MV-4-11 (cell line): ENCODE data around the gene ZNF460.
A peak's percentile ranks its signal among the peaks of the same experiment; 100 is the strongest.
"Not testable (repeated sequence)": the region's sequence is repeated elsewhere in the genome, so short reads cannot be mapped to it uniquely, and the experiment has no call there.

Experiments used
- DNase-seq: peaks from one replicate; lab custom pipeline; 2025; lab: John Stamatoyannopoulos, UW

Gene ZNF460

DNA sequence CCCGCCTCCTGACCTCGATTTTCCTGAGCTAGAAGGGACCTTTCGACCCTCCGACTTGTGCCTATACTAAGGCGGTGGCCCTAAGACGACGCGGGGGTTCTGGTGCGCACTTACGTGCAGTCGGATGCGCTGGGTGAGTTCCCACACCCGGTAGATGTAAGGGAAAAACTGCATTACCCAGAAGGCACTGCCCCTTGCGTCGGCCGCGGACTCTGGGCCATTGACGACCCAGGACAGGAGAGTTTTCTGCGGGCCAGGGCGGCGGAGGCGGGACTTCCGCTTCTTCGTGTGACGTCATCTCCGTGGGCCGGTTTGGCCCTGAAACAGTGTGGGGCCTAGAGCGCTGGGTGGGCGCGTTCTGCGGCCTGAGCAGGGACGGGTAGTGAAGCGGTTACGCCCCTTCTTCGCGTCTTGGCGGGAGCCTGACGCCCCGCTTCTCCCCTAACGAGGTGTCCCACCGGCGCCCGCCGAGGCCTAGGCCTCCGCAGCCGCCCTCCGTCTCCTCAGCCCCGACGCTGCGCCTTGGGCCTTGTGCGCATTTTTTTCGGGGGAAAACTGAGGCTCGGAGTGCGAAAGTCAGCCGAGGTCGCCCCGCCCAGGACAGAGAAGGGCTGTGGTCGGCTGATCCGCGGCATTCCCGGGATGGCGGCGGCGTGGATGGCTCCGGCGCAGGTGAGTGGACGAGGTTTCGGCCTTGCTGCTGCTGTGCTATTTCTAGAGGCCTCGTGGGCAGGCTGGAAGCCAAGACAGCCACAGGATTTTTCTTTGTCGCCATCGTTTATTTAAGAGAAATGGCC lies at the start of gene ZNF460:
Gene ZNF460, plus strand, starts transcription at position 321 of the 797 bp plus-strand sequence. Its CDS starts 322 bp downstream, at position 643.
- peak; percentile 98 for DNase-seq

DNA sequence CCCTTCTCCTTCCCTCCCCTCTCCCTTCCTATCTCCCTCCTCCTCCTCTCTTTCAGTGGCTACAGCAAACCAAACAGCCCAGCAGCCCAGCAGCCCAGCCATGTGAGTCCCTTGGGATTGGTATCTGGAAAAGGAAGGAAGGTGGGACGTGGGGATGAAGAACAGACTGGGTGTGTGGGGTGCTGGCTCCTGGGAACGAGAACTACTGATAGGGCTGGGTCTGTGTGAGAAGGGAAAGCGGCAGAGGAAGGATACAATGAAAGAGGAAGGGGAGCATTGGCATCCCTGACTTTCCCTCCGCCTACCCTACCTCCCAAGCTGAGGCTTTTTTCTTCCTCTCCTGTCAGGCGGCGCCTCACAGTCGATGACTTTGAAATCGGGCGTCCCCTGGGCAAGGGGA lies 48.6 kb upstream of the ZNF460 start:
- no peak for DNase-seq

DNA sequence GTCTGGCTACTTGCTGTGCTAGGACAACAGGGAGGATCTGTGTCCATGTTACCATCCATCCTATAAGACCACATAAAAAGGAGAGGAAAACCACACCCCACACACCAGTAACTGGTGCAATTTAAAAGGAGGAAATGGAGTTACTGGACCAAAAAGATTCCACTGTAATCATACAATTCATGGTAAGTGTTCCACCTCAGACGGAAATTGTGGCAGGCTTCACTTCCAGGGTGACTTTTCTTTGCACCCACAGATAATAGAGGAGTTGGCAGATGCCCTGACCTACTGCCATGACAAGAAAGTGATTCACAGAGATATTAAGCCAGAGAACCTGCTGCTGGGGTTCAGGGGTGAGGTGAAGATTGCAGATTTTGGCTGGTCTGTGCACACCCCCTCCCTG lies 47.1 kb upstream of the ZNF460 start:
- peak; percentile 46 for DNase-seq

DNA sequence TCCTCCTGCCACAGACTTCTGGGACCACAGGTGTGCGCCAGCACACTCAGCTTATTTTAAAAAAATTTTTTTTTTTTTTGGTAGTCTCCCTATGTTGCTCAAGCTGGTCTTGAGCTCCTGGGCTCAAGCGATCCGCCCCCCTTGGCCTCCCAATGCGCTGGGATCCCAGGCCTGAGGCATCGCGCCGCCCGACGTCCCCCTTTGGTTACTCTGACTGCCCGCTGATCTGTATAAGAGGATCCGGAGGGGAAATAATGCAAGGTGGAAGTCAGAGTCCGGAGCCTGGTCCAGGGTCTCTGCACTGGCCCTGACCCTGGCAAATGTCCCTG lies 40.3 kb upstream of the ZNF460 start:
- no peak for DNase-seq

DNA sequence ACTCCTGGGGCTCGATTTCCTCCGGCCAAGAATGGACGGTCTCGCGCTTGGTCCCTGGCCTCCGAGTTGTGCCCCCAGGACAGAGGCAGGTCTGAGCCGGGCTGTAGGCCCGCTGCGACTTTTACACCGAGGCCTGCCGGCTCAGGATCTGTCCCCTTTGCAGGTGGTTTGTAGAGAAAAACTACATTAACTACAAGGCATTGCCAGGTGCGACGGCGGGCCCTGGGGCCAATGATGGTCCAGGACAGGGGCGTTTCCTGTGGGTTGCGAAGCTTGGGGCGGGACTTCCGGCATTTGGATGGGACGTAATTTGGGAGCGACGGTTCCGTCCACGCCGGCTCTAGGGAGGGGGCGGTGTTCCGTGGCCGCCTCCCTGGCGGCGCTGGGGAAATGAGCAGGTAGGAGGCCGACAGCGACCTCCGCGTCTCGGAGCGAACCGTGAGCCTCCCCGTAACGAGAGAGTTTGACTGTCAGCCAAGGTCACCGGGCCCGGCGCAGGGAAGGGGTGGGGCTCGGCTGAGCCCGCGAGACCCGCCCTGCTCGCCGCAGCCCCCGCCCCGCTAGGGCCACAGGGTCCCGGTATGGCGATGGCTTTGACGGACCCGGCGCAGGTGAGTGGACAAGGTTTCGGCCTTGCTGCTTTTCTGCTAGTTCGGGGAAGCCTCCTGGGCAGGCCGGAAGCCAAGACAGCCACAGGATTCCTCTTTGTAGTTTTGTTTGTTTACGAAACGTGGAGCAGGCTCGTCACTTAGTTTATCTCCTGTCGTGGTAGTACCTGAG lies 39.8 kb upstream of the ZNF460 start, which contains the start of gene ZNF805:
Gene ZNF805, plus strand, starts transcription at position 322 of the 780 bp plus-strand sequence. Its CDS starts 260 bp downstream, at position 582.
- peak; percentile 93 for DNase-seq

DNA sequence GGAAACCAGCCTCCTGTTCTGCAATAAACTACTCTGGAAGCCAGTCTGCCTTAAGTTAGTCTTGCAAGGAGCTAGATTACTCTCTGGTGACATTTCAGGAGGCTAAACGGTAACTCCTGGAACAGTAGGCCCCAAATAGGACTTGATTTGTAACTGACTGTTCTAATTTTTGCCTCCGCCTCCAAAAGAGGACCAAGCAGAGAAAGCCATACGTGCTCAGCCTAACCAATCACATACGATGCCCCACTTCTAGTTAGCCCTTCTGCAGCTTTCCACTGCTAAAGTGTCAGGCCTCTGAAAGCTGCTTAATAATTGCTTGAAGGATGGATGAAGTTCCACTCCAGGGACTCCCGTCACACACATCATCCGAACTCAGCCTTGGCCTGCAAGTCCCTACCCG lies 39.1 kb upstream of the ZNF460 start:
- DNase-seq, result no peak

DNA sequence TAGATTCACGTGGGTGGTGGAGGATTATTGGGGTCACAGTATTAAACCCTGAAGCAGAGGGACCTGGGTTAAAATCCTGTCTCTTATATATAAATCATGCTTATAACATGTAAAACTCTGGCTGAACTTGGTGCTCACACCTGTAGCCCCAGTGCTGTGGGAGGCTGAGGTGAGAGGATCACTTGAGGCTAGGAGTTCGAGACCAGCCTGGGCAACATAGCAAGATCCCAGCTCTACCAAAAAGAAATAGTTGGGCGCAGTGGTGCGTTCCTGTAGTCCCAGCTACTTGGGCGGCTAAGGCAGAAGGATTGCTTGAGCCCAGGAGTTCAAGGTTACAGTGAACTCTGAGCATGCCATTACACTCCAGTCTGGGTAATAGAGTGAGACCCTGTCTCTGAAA lies 37.5 kb upstream of the ZNF460 start:
- DNase-seq, result no peak

DNA sequence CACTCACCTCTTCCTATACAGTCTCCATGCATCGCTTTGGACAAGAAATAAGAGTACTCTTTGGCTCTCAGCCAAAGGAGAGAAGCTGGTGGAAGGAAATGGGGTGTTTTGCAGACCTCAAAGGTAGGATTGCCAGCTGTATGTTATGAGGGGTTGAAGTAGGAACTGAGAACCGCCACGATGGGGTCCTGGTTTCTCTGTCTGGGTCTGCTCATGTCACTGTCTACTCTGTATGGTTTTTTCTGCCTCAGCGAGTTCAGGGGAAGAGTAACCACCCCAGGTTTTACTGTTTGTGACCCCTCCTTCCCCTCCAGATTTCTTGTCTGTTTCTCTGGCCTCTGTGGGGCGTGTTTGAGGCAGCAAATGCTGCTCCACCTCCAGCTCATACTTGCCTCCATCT lies 35.8 kb upstream of the ZNF460 start:
- DNase-seq, result no peak

DNA sequence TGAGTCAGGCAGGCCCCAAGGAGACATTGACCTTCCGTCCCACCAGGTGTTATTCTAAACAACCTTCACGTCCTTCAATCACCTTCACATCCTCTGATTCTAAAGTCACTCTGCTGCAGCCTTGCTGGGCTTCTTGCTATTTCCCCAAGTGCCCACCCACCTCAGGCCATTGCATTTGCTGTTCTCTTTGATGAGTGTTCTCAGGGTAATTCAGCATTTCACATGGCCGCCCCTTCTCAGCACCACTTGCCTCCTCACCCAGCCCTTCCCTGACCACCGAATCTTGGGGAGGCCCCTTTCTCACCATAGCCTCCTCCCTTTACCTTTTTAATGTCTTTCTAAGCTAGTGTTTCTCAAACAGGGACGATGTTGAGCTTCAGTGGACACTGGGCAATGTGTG lies 35.2 kb upstream of the ZNF460 start:
- no peak for DNase-seq

DNA sequence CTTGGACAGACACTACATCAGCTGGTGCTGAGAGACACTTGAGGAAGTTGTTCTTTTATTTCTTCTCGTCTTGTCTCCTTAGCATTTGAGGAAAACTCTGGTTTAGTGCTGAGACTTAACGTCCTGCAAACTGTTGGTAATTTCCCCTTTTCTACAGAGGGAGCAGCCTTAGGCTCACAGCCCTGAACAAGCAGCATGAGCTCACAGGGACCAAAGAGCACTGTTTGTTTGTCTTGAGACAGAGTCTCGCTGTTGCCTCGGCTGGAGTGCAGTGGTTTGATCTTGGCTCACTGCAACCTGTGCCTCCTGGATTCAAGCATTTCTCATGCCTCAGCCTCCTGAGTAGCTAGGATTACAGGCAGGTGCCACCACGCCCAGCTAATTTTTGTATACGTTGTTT lies 34.3 kb upstream of the ZNF460 start:
- no peak for DNase-seq

DNA sequence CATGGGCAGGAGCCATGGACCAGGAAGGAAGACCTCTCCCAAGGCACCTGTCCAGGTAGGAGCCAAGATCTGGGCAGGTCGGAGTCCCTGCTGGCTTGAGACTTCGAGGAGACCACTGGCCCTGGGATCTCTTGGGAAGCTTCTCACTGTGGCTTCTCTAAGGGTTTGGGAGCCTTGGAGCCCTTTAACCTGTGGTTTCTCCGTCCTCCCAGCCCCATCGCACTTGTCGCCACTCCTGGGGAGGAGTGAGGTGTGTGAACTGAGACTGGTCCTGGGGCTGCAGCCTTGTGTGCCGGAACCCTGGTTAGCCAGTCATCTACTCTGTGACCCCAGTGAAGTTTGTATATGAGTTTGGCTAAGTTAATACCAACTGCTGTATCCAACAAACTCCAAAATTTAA lies 31.6 kb upstream of the ZNF460 start:
- no peak for DNase-seq

DNA sequence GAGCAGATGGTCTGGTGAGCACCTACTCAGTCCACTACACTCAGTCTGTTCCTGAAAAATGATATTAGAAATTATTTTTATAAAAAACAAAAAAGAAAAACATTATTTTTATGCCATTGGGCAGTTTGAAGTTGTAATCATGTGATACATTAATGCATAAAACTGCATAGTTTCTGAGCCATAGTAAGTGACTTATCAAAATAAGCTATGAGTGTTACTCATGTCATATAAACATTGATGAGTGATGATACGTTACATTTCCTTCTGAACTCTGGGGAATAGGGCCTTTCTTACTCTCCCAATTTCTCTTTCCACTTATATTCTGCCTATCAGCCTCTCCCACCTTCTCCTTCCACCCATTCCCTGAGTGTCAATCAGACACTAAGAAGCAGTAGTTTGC lies 31.0 kb upstream of the ZNF460 start:
- no peak for DNase-seq

DNA sequence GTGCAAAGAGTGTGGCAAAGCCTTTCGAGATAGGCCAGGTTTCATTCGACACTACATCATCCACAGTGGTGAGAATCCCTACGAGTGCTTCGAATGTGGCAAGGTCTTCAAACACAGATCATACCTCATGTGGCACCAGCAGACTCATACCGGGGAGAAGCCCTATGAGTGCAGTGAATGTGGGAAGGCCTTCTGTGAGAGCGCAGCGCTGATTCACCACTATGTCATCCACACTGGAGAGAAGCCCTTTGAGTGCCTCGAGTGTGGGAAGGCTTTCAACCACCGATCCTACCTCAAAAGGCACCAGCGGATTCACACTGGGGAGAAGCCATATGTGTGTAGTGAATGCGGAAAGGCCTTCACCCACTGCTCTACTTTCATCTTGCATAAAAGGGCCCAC lies 26.5 kb upstream of the ZNF460 start:
- not testable (repeated sequence) for DNase-seq

DNA sequence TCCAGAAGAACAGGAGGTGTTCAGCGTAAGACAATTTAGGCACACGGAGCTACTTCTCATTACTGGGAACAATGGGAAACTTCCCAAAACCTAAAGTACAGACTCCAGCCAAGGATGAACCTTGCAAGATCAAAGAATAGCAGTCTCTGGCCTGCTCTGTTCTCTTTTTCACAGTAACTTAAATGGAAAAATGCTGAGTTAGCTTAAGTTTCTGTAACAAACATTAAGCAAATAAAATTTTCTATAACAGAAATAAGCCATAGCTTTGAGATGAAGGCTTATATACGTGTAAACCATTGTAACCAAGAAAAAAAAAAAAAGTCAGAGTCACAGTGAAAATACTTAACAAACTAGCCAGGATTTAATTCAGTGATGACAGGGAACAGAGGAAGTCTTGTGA lies 18.2 kb upstream of the ZNF460 start:
- DNase-seq, result no peak

DNA sequence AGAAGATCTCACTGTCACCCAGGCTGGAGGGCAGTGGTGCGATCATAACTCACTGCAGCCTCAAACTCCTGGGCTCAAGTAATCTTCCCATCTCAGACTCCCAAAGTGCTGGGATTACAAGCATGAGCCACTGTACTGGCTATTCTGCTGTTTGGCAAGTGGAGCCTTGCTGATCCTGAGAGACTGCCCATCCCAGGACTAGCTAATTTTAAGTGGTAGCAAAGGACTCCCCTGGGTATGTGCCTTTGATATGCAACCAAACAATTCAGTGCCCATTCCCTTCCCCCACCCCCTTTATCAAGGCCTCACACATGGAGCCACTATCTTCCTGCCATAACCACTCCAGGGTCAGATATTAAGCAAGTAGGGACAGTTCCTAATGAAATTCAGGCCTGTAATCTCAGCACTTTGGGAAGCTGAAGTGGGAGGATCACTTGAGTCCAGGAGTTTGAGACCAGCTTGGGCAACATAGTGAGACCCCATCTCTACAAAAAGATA lies 17.0 kb upstream of the ZNF460 start:
- no peak for DNase-seq

DNA sequence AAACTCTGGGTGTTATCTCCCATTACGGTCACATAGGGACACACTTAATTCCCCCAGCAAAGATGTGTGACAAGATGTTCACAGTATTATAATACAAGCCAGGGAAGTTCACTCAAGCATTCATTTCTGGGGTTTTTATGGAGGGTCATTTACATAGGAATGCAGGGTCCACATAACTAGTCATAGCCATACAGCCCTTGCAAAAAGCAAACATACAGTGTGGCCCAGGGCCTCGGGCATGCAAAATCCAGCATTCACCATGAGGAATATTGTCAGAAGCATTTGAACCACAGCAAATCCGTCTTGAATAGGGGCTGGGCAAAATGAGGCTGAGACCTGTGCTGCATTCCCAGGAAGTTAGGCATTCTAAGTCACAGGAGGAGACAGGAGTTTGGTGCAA lies 13.0 kb upstream of the ZNF460 start:
- DNase-seq, result no peak

DNA sequence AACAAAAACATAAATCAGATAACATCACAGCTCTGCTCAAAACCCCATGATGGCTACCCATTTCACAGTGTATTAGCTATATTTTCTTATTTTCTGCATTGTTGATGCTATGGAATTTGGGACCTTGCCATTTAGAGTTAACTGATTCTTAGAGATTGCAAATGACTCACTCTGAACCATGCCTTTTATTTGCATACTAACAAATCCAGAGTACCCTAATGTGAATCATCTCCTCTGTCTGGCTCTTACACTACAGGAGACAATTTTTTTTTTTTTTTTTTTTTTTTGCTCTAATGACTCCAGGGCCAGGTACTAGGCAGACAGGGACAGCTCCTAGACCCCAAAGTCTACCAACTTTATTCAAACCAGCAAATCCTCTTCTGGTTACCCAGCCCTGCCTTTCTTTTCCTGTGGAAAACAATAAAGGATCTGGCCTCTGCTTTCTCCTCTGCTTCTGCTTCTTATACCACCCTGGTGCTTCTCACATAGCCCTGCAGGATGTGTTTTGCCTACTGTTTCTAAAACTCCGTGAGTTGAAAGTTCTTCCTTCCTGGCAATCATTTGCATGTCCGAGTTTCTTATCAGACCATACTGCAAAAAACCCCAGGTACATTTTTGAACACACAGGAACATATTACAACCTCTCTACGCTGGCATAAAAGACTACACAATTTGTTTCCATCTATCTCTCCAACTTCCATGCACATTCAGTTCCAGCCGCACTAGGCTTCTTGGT lies 10.6 kb upstream of the ZNF460 start:
- no peak for DNase-seq

DNA sequence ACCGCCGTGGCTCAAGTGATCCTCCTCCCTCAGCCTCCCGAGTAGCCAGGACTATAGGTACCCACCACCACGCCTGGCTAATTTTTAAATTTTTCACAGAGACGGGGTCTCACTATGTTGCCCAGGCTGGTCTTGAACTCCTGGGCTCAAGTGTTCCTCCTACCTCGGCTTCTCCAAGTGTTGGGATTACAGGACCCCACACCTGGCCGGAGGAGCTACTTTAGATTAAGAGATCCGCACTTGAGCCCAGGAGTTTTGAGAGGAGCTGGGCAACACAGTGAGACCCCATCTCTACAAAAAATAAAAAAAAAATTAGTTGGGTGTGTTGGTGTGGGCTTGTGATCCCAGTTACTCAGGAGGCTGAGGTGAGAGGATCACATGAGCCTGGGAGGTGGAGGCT lies 9.0 kb upstream of the ZNF460 start:
- DNase-seq, result no peak

DNA sequence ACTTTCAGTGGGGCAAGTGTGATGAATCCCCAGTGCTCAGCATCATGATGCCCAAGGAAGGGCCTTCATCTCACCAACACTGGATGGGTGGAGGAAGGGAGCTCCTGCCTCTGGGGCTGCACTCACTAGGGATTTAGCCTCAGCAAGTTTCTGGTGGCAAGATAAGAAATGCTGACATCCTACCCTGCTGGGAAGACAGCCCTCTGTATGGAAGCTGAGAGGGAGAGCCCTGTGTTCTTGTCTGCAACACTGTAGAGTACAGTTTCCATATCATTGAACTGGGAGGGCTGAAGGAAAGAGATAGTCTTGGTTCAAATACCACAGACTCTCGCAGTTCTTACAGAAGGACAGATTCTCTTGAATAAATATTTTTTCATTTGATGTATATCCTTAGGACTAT lies 7.3 kb upstream of the ZNF460 start:
- no peak for DNase-seq

DNA sequence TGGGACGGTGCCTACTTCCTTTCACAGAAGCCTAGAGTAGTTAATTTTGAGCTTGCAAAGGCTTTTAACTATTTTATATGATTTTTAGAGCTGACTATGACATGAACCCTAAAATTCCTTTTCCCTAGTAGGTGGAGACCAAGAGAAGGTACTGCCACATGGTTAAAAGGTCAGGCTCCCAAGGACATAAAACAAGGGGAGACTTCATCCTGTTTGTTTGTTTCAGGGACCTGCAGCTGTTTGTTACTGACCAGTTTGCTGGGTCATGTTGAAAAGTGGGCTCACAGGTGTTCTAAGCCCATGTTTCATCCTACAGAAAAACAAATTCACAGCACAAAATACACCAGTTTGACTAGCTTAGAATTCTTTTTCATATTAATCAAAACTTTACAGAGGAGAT lies 3.9 kb upstream of the ZNF460 start:
- no peak for DNase-seq

DNA sequence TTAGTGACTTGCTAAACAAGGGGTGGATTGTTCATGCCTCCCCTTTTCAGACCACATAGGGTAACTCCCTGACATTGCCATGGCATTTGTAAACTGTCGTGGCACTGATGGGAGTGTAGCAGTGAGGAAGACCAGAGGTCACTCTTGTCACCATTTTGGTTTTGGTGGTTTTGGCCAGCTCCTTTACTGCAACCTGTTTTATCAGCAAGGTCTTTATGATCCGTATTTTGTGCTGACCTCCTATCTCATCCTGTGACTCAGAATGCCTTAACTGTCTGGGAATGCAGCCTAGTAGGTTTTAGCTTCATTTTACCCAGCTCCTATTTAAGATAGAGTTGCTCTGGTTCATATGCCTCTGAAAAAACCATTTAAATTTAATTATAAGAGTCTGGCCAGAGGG lies 1.8 kb upstream of the ZNF460 start:
- DNase-seq, result not testable (repeated sequence)

DNA sequence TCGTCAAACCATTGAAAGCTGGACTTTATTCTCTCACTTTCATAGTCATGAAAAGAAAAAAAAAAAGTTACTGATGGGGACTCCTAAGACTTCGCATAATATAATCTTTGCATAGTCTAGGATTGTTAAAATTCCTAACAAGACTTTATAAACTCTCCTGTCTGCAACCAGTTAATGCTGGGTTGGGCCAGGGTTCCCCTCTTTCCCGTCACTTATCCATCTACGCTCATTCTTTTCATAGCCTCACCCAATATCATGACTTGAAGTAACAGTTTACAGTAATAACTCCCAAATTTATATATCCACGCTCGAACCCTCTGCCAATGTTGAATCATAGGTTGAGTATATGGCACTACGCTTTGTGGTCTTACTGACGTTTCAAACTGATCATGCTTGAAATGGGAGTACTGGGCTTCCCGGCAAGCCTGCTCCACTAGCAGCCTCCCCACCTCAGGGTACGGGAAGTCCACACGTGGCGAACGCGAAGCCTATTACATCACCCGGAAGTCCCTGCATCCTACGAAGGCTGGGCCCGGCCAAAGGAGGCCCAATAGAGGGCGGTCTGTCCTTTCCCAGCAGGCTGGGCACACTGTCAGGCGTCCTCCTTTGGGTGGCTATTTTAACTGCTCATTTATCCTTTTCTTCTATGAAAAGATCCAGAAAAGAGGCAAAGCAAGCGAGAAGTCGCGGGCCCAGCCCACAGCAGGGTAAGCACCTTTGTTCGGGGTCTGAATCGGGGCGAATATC lies 694 bp upstream of the ZNF460 start:
- peak; percentile 97 for DNase-seq
